ENCODE data around the gene TIPARP.

The TIPARP gene

GRCh38 chr3:156666073-156666472, 8.3 kb upstream of the TIPARP start:
- no peaks in the 10 kb centered on the region for H3K9me3 ChIP-seq (ENCODE audit: low read length)
- H3K4me1 ChIP-seq (ENCODE audit: insufficient read depth, low read length) = no peaks in the 10 kb centered on the region
- no peaks in the 10 kb centered on the region for H3K36me3 ChIP-seq (ENCODE audit: insufficient read depth, low read length)
- H3K4me3 ChIP-seq (ENCODE audit: low read depth in 1 of 2, low read length in 2 of 2) = no peak overlapping the region
- H3K9ac ChIP-seq (ENCODE audit: low read length) = no peak overlapping the region
- H3K27me3 ChIP-seq (ENCODE audit: control insufficient read depth in 1 of 2, insufficient read depth in 2 of 2, low read length in 2 of 2) = no peaks in the 10 kb centered on the region
- H3K27ac ChIP-seq (ENCODE audit: low read depth, low read length) = no peak overlapping the region

DNA sequence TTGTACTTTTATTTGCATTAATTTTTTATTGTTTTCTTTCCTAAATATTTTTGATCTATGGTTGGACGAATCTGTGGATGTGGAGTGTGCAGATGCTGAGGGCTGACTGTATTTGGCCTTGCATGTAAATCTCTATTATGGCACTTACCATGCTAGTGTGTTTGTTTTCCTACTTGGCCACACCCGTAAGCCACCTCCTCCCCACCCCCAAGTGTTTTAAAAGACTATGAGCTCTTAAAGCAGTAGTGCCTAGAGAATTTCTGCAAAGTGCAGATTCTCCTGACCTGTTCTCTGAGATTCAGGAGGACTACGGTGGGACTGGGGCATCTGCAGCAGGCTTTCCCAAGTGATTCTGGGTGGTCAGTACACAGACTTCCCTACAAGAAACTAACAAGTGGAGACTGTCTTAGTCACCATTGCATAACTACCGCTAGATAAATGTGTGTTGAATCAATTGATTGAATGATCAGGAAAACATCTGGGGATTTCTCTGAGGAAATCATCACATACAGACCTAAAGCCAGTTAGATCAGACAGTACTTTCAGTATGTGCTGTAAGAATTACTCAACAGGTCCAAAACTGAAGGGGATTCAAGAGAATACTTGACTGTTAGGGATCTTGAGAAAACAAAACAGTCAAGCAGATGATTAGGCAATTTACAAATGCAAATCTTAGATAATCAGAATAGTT, 6.2 kb upstream of the TIPARP start:
- no peaks in the 10 kb centered on the region for H3K27me3 ChIP-seq (ENCODE audit: control insufficient read depth in 1 of 2, insufficient read depth in 2 of 2, low read length in 2 of 2)
- H3K36me3 ChIP-seq (ENCODE audit: insufficient read depth, low read length) = no peaks in the 10 kb centered on the region
- H3K4me3 ChIP-seq (ENCODE audit: low read depth in 1 of 2, low read length in 2 of 2) = no peak overlapping the region
- no peaks in the 10 kb centered on the region for H3K9me3 ChIP-seq (ENCODE audit: low read length)
- H3K9ac ChIP-seq (ENCODE audit: low read length) = no peak overlapping the region
- no peak overlapping the region for H3K27ac ChIP-seq (ENCODE audit: low read depth, low read length)
- H3K4me1 ChIP-seq (ENCODE audit: insufficient read depth, low read length) = no peaks in the 10 kb centered on the region

GRCh38 chr3:156670077-156670476, 4.3 kb upstream of the TIPARP start:
- H3K36me3 ChIP-seq (ENCODE audit: insufficient read depth, low read length) = no peaks in the 10 kb centered on the region
- H3K27me3 ChIP-seq (ENCODE audit: control insufficient read depth in 1 of 2, insufficient read depth in 2 of 2, low read length in 2 of 2) = no peaks in the 10 kb centered on the region
- no peak overlapping the region for H3K27ac ChIP-seq (ENCODE audit: low read depth, low read length)
- H3K9ac ChIP-seq (ENCODE audit: low read length) = no peak overlapping the region
- no peaks in the 10 kb centered on the region for H3K4me1 ChIP-seq (ENCODE audit: insufficient read depth, low read length)
- no peaks in the 10 kb centered on the region for H3K9me3 ChIP-seq (ENCODE audit: low read length)
- H3K4me3 ChIP-seq (ENCODE audit: low read depth in 1 of 2, low read length in 2 of 2) = no peak overlapping the region

GRCh38 chr3:156670652-156671051, 3.7 kb upstream of the TIPARP start:
- H3K9me3 ChIP-seq (ENCODE audit: low read length) = no peaks in the 10 kb centered on the region
- H3K4me1 ChIP-seq (ENCODE audit: insufficient read depth, low read length) = no peaks in the 10 kb centered on the region
- no peaks in the 10 kb centered on the region for H3K27me3 ChIP-seq (ENCODE audit: control insufficient read depth in 1 of 2, insufficient read depth in 2 of 2, low read length in 2 of 2)
- H3K4me3 ChIP-seq (ENCODE audit: low read depth in 1 of 2, low read length in 2 of 2) = no peak overlapping the region
- no peaks in the 10 kb centered on the region for H3K36me3 ChIP-seq (ENCODE audit: insufficient read depth, low read length)
- no peak overlapping the region for H3K27ac ChIP-seq (ENCODE audit: low read depth, low read length)
- no peak overlapping the region for H3K9ac ChIP-seq (ENCODE audit: low read length)

DNA sequence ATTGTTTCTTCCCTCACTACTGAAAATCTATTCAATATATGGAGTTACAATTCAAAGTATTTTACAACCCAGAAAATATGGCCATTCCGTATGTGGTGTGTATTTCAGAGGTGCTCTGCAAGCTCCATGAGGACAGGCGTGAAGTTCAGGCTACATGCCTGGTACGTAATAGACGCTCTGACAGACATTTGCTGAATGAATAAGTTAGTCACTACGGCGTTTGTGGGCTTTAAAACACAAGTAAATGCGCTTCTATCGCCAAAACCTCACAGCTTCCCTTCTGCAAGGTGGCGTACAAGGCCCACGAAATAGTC, 701 bp upstream of the TIPARP start:
- H3K9me3 ChIP-seq (ENCODE audit: low read length) = no peaks in the 10 kb centered on the region
- peak overlapping the region; percentile 96 for H3K27ac ChIP-seq (ENCODE audit: low read depth, low read length)
- peak overlapping the region; percentile 5 for H3K9ac ChIP-seq (ENCODE audit: low read length)
- H3K4me1 ChIP-seq (ENCODE audit: insufficient read depth, low read length) = peaks cover 22% of the 10 kb centered on the region
- H3K4me3 ChIP-seq (ENCODE audit: low read depth in 1 of 2, low read length in 2 of 2) = peak overlapping the region; percentile 39 to 77
- no peaks in the 10 kb centered on the region for H3K27me3 ChIP-seq (ENCODE audit: control insufficient read depth in 1 of 2, insufficient read depth in 2 of 2, low read length in 2 of 2)
- H3K36me3 ChIP-seq (ENCODE audit: insufficient read depth, low read length) = peaks cover 8% of the 10 kb centered on the region

DNA sequence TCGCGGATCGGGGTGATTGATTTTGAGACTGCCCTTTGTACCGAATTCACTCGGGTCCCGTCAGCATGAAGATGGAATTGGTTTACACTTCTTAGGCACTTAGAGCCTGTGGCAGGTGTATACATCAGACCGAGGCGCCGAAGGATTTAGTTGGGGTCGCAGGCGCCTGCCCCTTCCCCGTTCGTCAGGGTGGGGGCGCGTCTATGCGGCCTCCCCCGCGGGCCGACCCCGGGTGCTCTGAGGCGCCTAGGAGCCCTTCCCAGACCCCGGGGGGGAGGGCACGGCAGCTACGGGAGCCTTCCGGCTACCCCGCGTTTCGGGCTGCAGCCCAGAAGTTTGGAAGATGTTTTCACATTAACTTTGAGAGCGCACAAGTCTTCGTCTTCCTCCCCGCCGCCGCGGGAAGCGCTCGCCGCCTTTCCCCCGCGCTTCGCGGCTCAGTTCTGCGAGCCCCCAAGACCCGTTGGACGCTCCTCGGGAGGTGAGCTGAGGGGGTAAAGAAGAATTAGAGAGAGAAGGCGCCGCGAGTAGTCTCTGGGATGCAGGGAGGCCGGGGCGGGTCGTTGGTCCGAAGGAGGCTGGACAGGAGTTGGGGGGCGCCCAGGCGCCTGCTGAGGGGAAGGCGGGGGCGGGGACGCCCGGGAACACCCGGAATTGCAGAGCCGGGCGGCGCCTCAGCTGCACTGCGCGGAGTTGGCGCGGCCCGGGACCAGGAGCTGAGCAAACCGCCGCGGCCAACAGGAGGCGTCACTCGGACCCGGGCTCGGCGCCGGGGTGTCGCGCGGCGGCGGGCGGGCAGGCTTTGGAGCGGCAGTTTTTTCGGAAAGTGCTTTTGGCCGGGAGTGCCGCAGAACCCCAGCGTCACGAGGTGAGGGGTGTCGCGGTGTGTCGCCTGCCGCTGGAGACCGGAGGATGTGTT, 780 bp downstream of the TIPARP start:
- peak overlapping the region; percentile 77 to 92 for H3K4me3 ChIP-seq (ENCODE audit: low read depth in 1 of 2, low read length in 2 of 2)
- peak overlapping the region; percentile 86 for H3K9ac ChIP-seq (ENCODE audit: low read length)
- peak overlapping the region; percentile 96 for H3K27ac ChIP-seq (ENCODE audit: low read depth, low read length)
- no peaks in the 10 kb centered on the region for H3K27me3 ChIP-seq (ENCODE audit: control insufficient read depth in 1 of 2, insufficient read depth in 2 of 2, low read length in 2 of 2)
- H3K4me1 ChIP-seq (ENCODE audit: insufficient read depth, low read length) = peaks cover 27% of the 10 kb centered on the region
- H3K36me3 ChIP-seq (ENCODE audit: insufficient read depth, low read length) = peaks cover 8% of the 10 kb centered on the region
- no peaks in the 10 kb centered on the region for H3K9me3 ChIP-seq (ENCODE audit: low read length)

DNA sequence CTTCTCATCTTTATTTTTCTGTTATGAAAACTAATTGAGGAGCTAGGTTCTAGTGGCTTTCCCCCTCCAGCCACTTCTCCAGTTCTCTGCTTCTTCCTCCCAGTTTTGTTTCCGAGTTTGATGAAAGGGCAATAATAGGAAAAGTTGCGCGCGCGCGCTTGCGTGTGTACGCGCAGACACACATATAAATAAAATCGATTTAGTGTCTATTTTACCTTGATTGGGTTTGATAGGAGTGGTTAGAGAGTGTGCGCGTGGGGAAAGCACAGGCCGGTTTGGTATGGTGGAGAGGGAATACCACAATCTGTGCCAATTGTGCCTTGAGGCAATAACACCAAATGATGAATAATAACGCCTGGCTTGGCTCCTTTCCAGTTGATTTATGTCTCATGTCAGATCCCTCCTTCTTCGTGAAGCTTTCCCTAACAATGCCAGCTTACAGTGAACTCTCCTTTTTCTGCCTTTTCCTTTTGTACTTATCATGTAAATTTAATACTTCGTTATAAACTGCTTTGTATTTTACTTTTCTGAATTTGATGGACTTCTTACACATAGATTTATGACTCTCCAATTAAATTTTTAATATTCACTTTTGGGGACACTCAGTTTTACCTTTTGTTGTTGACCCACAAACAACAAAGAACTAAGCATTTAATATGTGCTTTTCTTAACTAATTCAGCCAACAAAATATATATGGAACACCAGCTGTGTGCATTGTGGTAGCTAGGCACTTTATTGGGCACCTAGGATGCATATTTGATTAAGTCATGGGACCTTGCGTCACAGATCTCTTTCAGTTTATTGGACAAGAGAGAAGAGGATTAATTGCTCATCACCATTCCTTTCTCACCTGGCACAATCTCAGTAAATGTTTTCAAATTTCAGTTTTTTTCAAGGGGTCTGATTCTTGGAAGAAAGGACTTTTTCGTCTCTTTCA, 1.7 kb downstream of the TIPARP start:
- Histone ChIP-seq H3K4me3 (ENCODE audit: low read depth in 1 of 2, low read length in 2 of 2) (peak overlapping the region; percentile 77 to 92), H3K27me3 (ENCODE audit: control insufficient read depth in 1 of 2, insufficient read depth in 2 of 2, low read length in 2 of 2) (no peaks in the 10 kb centered on the region), H3K27ac (ENCODE audit: low read depth, low read length) (peak overlapping the region; percentile 96), H3K9ac (ENCODE audit: low read length) (peak overlapping the region; percentile 86), H3K4me1 (ENCODE audit: insufficient read depth, low read length) (peaks cover 36% of the 10 kb centered on the region), H3K9me3 (ENCODE audit: low read length) (no peaks in the 10 kb centered on the region), H3K36me3 (ENCODE audit: insufficient read depth, low read length) (peaks cover 8% of the 10 kb centered on the region)

DNA sequence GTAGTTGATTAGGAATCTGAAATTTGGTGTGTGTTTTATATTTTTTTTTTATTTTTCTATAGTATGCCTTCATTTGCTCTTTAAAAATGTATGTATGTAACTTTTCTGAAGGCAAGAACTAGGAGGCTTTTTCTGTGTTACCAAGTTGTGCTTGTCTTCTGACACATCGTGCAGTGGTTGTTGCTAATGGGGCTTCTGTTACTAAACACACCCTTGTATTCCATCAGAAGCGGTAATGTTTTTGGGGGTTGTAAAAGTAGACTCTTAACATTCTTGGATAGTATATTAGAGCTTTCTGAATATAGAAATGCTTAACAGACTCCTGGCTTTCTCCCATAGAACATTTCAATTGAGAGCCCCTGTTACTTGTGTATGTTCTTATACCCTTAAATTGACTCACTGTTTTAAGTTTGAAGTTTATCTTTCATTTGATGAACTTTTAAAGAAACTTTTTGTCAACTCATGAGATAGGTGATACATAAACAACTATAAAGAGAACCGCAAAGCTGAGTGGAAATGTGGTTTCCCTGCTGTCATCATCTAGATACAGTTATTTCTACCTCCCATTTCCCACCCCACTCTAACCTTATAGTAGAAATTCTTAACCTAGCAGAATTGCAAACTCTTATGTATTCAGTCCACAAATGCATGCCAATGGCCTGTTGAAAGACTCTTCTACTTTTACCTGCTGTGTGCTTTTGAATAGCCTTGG, 2.5 kb downstream of the TIPARP start:
- no peak overlapping the region for H3K4me3 ChIP-seq (ENCODE audit: low read depth in 1 of 2, low read length in 2 of 2)
- no peak overlapping the region for H3K9ac ChIP-seq (ENCODE audit: low read length)
- peaks cover 45% of the 10 kb centered on the region for H3K4me1 ChIP-seq (ENCODE audit: insufficient read depth, low read length)
- no peaks in the 10 kb centered on the region for H3K27me3 ChIP-seq (ENCODE audit: control insufficient read depth in 1 of 2, insufficient read depth in 2 of 2, low read length in 2 of 2)
- H3K27ac ChIP-seq (ENCODE audit: low read depth, low read length) = peak overlapping the region; percentile 60
- H3K36me3 ChIP-seq (ENCODE audit: insufficient read depth, low read length) = peaks cover 8% of the 10 kb centered on the region
- no peaks in the 10 kb centered on the region for H3K9me3 ChIP-seq (ENCODE audit: low read length)

GRCh38 chr3:156677536-156677935, 3.1 kb downstream of the TIPARP start:
- no peaks in the 10 kb centered on the region for H3K9me3 ChIP-seq (ENCODE audit: low read length)
- H3K9ac ChIP-seq (ENCODE audit: low read length) = no peak overlapping the region
- H3K36me3 ChIP-seq (ENCODE audit: insufficient read depth, low read length) = peaks cover 8% of the 10 kb centered on the region
- H3K27me3 ChIP-seq (ENCODE audit: control insufficient read depth in 1 of 2, insufficient read depth in 2 of 2, low read length in 2 of 2) = no peaks in the 10 kb centered on the region
- H3K4me3 ChIP-seq (ENCODE audit: low read depth in 1 of 2, low read length in 2 of 2) = no peak overlapping the region
- H3K4me1 ChIP-seq (ENCODE audit: insufficient read depth, low read length) = peaks cover 50% of the 10 kb centered on the region
- H3K27ac ChIP-seq (ENCODE audit: low read depth, low read length) = peak overlapping the region; percentile 60

DNA sequence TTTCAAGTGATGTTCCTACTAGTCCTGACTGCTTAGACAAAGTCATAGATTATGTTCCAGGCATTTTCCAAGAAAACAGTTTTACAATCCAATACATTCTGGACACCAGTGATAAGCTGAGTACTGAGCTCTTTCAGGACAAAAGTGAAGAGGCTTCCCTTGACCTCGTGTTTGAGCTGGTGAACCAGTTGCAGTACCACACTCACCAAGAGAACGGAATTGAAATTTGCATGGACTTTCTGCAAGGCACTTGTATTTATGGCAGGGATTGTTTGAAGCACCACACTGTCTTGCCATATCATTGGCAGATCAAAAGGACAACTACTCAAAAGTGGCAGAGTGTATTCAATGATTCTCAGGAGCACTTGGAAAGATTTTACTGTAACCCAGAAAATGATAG, 3.8 kb downstream of the TIPARP start:
- Histone ChIP-seq H3K4me3 (ENCODE audit: low read depth in 1 of 2, low read length in 2 of 2) (no peak overlapping the region), H3K27me3 (ENCODE audit: control insufficient read depth in 1 of 2, insufficient read depth in 2 of 2, low read length in 2 of 2) (no peaks in the 10 kb centered on the region), H3K9ac (ENCODE audit: low read length) (no peak overlapping the region), H3K9me3 (ENCODE audit: low read length) (no peaks in the 10 kb centered on the region), H3K36me3 (ENCODE audit: insufficient read depth, low read length) (peaks cover 8% of the 10 kb centered on the region), H3K27ac (ENCODE audit: low read depth, low read length) (no peak overlapping the region), H3K4me1 (ENCODE audit: insufficient read depth, low read length) (peaks cover 51% of the 10 kb centered on the region)

Measured in muscle layer of colon (tissue), 2 donors.